Measurements from ENCODE around the gene SEMA3C.

- no peak for TF ChIP-seq EP300 (IDR thresholded peaks at IDR 0.05)
- TF ChIP-seq CTCF (IDR thresholded peaks at IDR 0.05) = no peak
- TF ChIP-seq POLR2A (IDR thresholded peaks at IDR 0.05) = no peak
Observed at GRCh38 chr7:80922253-80923049, 3.6 kb upstream of the SEMA3C start.

All from upper lobe of left lung (tissue), 4 donors.